GM18909 (cell line): ENCODE measurements around the gene NTN4.
"Not testable (repeated sequence)": the region's sequence is repeated elsewhere in the genome, so short reads cannot be mapped to it uniquely, and the experiment has no call there.

Experiments used
- ATAC-seq: cut with Tn5 transposase; IDR thresholded peaks from one replicate; pipeline ENCODE4 v1.9.1; 2021; ENCODE audit warnings: mild to moderate bottlenecking; ENCODE audit not compliant: unreplicated experiment, poor library complexity

Gene NTN4

GRCh38 chr12:95718006-95718431 is 72.5 kb downstream of the NTN4 start:
- ATAC-seq, result no peak

- no peak for ATAC-seq
Observed at GRCh38 chr12:95717316-95717928, 73.1 kb downstream of the NTN4 start.

- no peak for ATAC-seq
Observed at GRCh38 chr12:95715177-95715576, 75.4 kb downstream of the NTN4 start.

DNA sequence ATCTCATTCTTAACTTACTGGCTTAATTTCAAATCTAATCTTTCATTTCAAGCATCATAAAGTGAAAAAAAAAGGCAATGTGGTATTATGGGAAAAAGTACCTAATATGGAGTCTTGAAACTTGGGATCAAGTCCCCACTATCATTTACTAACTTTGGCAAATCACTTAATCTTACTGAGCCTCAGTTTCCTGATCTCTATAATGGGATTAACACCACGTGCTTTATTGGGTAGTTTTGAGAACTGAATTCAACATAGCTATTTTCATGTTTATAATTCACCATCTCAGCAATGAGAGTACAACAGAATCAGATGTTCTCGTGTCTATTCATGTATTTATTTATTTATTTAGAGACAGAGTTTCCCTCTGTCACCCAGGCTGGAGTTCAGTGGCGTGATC is 78.3 kb downstream of the NTN4 start:
- no peak for ATAC-seq

- ATAC-seq, result no peak
Observed at GRCh38 chr12:95710386-95710785, 80.2 kb downstream of the NTN4 start.

GRCh38 chr12:95709152-95709551 is 81.4 kb downstream of the NTN4 start:
- no peak for ATAC-seq

- no peak for ATAC-seq
Observed at GRCh38 chr12:95705143-95705542, 85.4 kb downstream of the NTN4 start.

- no peak for ATAC-seq
Observed at GRCh38 chr12:95703986-95704385, 86.6 kb downstream of the NTN4 start.

DNA sequence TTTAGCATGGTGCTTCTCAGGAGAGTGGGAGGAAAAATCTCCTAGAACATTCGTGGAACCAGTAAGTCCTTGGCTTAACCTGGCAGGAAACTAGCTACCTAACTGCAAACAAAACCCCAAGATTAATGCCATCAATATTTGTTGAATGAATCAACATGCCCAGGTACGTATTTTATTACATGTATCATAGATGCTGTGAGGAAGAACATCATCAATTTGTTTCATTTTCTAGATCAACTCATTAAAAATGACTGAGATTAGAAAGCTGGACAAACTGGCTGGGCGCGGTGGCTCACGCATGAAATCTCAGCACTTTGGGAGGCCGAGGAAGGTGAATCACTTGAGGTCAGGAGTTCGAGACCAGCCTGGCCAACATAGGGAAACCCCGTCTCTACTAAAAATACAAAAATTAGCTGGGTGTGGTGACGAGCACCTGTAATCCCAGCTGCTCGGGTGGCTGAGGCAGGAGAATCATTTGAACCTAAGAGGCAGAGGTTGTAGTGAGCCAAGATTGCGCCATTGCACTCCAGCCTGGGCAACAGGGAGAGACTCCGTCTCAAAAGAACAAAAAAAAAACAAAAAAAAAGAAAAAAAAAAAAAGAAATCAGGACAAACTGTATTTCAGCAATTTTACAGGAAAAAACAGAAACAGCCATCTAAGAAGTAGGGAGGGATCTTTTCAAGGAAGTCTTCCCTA is 88.7 kb downstream of the NTN4 start:
- ATAC-seq, result no peak

DNA sequence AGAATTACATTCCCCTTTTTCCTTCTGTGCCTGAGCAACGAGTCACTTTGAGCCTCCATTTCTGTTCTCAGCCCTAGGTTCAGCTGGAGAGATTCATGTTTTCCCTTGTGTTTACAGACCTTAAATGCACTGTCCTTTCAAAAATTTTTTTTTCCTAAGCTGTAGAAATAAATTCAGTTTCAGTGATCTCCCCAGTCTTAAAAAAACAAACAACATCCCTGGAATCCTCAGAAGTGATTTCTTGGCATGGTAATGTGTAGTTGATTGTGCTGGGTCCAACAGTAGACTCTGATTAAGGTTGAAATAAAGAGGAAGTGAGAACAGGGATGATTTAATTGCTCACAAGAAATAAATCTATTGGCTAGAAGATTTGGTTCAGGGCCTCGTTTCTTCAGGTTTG is 89.3 kb downstream of the NTN4 start:
- no peak for ATAC-seq

DNA sequence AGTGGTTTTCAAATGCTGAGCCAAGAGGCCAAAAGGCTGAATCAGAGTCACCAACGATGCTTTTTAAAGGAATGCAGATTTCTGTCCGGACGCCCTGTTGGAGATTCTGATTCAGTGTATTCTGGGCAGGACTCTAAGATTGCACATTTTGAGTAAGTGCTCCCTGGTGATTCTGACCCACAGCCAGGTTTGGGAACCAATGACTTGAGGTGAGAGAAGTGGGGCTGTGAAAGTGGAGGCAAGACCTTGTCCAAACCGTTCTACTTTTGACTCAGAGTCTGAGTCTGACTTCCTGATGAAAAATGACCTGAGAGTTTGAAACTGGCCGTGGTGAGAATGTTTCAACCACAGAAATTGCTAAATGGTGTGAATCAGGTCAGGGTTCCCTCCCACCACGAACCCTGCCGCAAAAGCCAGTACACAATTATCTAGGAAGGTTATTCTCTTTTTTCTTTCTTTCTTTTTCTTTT is 90.2 kb downstream of the NTN4 start:
- ATAC-seq, result peak; percentile 98

GRCh38 chr12:95699579-95699978 is 91.0 kb downstream of the NTN4 start:
- ATAC-seq, result no peak

GRCh38 chr12:95694136-95694535 is 96.4 kb downstream of the NTN4 start:
- ATAC-seq, result no peak

DNA sequence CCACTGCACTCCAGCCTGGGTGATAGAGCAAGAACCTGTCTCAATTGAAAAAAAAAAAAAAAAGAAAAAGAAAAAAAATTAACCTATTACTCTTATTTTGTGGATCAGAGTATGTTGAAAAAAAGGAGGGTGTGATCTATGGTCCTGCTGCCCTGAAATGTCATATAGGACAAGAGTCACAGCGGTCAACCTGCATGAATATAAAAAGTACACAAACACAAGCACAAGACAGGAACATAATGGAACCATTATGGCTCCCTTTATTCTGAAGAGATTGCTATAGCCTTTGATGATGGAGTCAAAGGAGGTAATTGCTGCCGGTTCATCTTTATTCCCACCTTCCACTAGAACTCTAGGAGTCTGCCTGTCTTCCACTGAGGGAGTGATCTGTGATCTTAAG is 96.9 kb downstream of the NTN4 start:
- no peak for ATAC-seq

DNA sequence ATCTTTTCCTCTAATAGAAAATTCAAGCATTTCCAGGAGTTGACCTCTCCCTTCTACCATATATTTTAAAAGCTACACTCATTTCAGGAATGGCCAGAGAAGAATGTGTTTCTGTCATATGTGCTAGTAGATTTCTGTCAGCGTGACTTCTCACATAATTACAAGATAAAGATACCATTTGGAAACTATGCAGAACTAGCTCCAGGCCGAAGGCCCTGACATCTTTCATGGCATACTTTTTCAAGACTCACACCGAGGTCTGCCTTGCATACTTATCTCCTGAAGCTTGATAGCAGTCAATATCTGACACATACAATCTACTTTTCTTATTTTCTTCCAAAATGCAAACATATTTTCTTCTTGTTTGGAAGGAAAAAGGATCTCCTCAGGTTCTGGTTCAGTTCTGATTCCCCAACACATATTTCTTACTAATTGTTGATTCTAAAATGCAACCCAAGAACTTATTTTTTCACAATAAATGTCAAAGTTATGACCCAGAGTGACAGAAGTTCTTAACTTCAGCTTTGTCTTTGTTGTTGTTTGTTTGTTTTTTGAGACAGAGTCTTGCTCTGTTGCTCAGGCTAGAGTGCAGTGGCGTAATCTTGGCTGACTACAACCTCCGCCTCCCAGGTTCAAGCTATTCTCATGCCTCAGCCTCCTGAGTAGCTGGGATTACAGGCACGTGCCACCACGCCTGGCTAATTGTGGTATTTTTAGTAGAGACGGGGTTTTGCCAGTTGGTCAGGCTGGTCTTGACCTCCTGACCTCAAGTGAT is 99.5 kb downstream of the NTN4 start:
- no peak for ATAC-seq

- no peak for ATAC-seq
Observed at GRCh38 chr12:95687937-95688336, 102.6 kb downstream of the NTN4 start.

DNA sequence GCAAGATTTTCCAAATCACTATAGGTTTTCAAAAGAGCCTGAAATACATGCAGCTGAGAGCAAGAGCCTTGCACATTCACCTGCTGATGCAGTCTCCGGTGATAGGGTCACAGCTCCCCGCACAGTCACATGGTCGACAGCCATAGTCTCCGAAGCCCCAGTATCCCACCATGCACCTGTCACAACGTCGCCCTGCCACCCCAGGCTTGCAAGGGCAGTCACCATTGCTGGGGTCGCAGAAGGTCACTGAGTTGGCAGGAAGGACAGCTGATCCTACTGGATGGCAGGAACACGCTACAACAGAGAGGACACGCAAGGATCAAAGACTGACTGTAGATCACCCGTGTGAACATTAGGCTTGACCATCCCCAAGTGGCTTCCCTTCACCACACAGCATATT is 107.1 kb downstream of the NTN4 start:
- ATAC-seq, result no peak

DNA sequence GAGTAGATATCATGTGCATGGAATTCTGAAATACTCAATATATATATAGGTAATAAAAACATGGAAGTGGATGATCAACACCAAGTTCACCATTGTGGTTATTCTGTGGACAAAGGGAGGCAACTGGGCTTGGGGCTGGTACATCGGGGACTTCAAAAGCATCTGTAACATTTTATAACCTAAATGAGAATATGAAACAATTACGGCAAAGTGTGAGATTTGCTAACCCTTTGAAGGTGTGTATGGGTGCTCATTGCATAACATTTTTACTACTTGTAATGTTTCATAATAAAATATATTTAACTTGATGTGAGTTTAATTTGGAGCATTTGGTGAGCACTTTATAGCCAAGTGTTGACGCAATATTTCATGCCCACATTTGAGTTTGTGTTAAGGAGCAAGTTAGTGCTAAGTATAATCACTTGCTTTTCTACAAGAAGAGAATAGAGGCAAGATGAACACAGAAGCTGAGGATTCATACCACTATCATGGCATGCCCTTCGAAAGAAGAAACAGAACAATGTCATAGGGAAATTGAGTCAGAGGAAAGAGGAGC is 109.3 kb downstream of the NTN4 start:
- ATAC-seq, result no peak

DNA sequence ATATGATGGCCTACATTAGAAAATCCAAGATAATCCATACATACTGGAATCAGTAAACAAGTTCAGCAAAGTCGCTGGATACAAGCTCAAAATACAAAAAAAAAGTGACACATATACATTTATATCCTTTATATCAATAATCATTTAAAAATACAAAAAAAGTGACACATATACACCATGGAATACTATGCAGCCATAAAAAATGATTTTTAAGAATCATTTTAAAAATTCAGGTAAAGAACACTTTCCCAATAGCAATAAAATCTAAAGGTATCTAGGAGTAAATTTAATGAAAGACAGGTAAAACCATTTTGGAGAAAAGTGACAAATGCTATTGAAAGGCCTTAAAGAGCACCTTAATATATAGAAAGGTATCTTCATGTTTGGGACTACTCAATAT is 111.9 kb downstream of the NTN4 start:
- ATAC-seq, result no peak

DNA sequence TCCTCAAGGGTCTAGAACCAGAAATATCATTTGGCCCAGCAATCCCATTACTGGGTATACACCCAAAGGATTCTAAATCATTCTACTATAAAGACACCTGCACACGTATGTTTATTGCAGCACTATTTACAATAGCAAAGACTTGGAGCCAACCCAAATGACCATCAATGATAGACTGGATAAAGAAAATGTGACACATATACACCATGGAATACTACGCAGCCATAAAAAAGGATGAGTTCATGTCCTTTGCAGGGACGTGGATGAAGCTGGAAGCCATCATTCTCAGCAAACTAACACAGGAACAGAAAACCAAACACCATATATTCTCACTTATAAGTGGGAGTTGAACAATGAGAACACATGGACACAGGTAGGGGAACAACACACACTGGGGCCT is 112.8 kb downstream of the NTN4 start:
- ATAC-seq, result not testable (repeated sequence)

DNA sequence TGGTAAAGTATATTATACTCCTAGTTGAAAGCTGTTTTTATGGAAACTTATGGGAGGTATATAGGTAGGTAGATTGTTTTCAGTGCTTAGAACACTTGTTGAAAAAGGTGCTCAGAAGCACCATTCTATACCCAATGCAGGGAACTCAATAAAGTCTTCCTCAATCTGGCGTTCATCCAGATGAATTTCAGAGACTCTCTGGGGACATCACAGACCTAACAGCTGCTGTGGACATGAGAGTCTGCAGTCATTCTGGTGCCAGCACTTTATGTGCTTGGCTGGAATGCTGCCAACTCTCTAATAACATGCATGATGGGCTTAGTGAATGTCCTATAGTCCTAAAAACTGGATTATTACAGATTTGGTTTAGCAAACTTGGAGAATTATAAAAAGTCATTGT is 115.9 kb downstream of the NTN4 start:
- no peak for ATAC-seq
